ENCODE results near the gene ZFY.
"Not testable (repeated sequence)": the region's sequence is repeated elsewhere in the genome, so short reads cannot be mapped to it uniquely, and the experiment has no call there.

Gene ZFY

DNA sequence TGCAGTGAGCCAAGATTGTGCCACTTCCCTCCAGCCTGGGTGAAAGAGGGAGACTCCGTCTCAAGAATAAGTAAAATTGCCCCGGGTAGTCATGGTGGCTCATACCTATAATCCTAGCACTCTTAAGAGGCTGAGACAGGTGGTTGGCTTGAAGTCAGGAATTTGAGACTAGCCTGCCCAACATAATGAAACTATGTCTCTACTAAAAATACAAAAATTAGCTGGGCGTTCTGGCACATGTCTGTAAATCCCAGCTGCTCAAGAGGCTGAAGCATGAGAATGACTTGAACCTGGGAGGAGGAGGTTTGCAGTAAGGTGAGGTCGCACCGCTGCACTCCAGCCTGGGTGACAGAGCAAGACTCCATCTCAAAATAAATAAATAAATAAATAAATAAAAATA is 49.3 kb downstream of the ZFY start:
- Histone ChIP-seq H3K27me3 (ENCODE audit: low read length) (no peaks in the 10 kb centered on the region), H2AFZ (ENCODE audit: low read depth, low read length, severe bottlenecking) (no peak overlapping the region), H4K20me1 (ENCODE audit: low read depth, low read length) (no peaks in the 10 kb centered on the region), H3F3A (ENCODE audit: insufficient read depth) (no peaks in the 10 kb centered on the region), H3K4me2 (ENCODE audit: low read depth, low read length, poor library complexity, severe bottlenecking) (no peak overlapping the region), H3K36me3 (ENCODE audit: low read length) (no peaks in the 10 kb centered on the region), H3K27ac (ENCODE audit: low read depth, low read length) (no peak overlapping the region), H3K9me2 (replicated peaks; ENCODE audit: insufficient read depth, low read length) (no peaks in the 10 kb centered on the region), H3K9ac (ENCODE audit: low read length) (no peak overlapping the region), H3K4me3 (ENCODE audit: insufficient read depth, low read length, poor library complexity, severe bottlenecking) (no peak overlapping the region), H3K79me2 (ENCODE audit: insufficient read depth, low read length) (no peaks in the 10 kb centered on the region), H3K9me3 (ENCODE audit: insufficient read depth, low read length) (no peaks in the 10 kb centered on the region)
- TF ChIP-seq EZH2phosphoT487 (conservative IDR thresholded peaks at IDR 0.05; ENCODE audit: low read length): no peak
- TF ChIP-seq, protein P1, sequence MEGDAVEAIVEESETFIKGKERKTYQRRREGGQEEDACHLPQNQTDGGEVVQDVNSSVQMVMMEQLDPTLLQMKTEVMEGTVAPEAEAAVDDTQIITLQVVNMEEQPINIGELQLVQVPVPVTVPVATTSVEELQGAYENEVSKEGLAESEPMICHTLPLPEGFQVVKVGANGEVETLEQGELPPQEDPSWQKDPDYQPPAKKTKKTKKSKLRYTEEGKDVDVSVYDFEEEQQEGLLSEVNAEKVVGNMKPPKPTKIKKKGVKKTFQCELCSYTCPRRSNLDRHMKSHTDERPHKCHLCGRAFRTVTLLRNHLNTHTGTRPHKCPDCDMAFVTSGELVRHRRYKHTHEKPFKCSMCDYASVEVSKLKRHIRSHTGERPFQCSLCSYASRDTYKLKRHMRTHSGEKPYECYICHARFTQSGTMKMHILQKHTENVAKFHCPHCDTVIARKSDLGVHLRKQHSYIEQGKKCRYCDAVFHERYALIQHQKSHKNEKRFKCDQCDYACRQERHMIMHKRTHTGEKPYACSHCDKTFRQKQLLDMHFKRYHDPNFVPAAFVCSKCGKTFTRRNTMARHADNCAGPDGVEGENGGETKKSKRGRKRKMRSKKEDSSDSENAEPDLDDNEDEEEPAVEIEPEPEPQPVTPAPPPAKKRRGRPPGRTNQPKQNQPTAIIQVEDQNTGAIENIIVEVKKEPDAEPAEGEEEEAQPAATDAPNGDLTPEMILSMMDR (IDR thresholded peaks at IDR 0.05; ENCODE audit: insufficient read depth, low read length, poor library complexity, severe bottlenecking): no peak

DNA sequence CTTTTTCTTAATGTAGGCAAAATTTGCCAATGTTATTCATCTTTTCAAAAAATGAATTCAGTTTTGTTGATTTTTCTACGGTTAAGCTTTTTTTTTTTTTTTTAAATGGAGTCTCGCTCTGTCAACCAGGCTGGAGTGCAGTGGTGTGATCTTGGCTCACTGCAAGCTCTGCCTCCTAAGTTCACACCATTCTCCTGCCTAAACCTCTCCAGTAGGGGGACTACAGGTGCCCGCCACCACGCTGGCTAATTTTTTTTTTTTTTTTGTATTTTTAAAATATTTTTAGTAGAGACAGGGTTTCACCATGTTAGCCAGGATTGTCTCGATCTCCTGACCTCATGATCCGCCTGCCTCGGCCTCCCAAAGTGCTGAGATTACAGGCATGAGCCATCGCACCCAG is 52.0 kb downstream of the ZFY start:
- H3K9me3 ChIP-seq (ENCODE audit: insufficient read depth, low read length); H3K9ac ChIP-seq (ENCODE audit: low read length); H4K20me1 ChIP-seq (ENCODE audit: low read depth, low read length); H3K27ac ChIP-seq (ENCODE audit: low read depth, low read length); H3K4me3 ChIP-seq (ENCODE audit: insufficient read depth, low read length, poor library complexity, severe bottlenecking); H3K4me2 ChIP-seq (ENCODE audit: low read depth, low read length, poor library complexity, severe bottlenecking); H3F3A ChIP-seq (ENCODE audit: insufficient read depth); H3K79me2 ChIP-seq (ENCODE audit: insufficient read depth, low read length); H3K36me3 ChIP-seq (ENCODE audit: low read length); H3K9me2 ChIP-seq (replicated peaks; ENCODE audit: insufficient read depth, low read length); H2AFZ ChIP-seq (ENCODE audit: low read depth, low read length, severe bottlenecking); H3K27me3 ChIP-seq (ENCODE audit: low read length): not testable (repeated sequence)

DNA sequence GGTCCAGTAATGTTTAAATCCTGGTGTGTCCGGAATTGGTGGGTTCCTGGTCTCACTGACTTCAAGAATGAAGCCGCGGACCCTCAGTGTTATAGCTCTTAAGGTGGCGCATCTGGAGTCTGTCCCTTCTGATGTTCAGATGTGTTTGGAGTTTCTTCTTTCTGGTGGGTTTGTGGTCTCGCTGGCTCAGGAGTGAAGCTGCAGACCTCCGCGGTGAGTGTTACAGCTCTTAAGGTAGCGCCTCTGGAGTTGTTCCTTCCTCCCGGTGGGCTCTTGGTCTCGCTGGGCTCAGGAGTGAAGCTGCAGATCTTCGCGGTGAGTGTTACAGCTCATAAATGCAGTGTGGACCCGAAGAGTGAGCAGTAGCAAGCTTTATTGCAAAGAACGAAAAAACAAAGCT is 62.2 kb downstream of the ZFY start:
- not testable (repeated sequence) for H4K20me1 ChIP-seq (ENCODE audit: low read depth, low read length); H3K4me3 ChIP-seq (ENCODE audit: insufficient read depth, low read length, poor library complexity, severe bottlenecking); H3K4me2 ChIP-seq (ENCODE audit: low read depth, low read length, poor library complexity, severe bottlenecking); H3K9me2 ChIP-seq (replicated peaks; ENCODE audit: insufficient read depth, low read length); H3K36me3 ChIP-seq (ENCODE audit: low read length); H3K79me2 ChIP-seq (ENCODE audit: insufficient read depth, low read length); H2AFZ ChIP-seq (ENCODE audit: low read depth, low read length, severe bottlenecking); H3K9ac ChIP-seq (ENCODE audit: low read length); H3K9me3 ChIP-seq (ENCODE audit: insufficient read depth, low read length); H3K27ac ChIP-seq (ENCODE audit: low read depth, low read length); H3F3A ChIP-seq (ENCODE audit: insufficient read depth); H3K27me3 ChIP-seq (ENCODE audit: low read length)

DNA sequence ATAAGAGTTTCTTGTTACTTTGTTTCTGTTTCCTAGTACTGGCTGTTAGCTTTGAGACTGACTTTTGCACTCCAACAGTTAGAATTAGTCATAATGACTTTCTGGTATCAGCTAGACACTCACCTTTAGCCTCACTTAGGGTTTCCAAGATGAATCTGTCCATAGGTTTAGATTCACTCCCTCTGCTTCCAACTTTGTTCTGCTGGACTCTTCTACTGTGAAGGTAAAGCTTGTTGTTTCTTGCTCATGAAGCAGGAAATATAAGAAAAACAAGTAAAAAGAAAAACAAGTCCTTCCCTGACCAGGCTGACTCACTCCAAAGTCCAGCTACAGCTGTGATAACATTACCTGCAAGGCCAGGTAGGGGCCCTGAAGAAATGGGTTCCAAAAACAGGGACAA is 67.0 kb downstream of the ZFY start:
- no peaks in the 10 kb centered on the region for H3K9me3 ChIP-seq (ENCODE audit: insufficient read depth, low read length)
- no peaks in the 10 kb centered on the region for H3K9me2 ChIP-seq (replicated peaks; ENCODE audit: insufficient read depth, low read length)
- no peaks in the 10 kb centered on the region for H4K20me1 ChIP-seq (ENCODE audit: low read depth, low read length)
- H3K27me3 ChIP-seq (ENCODE audit: low read length): no peaks in the 10 kb centered on the region
- H3K9ac ChIP-seq (ENCODE audit: low read length): no peak overlapping the region
- no peaks in the 10 kb centered on the region for H3K36me3 ChIP-seq (ENCODE audit: low read length)
- TF ChIP-seq EZH2phosphoT487 (conservative IDR thresholded peaks at IDR 0.05; ENCODE audit: low read length): no peak
- TF ChIP-seq, protein P1 (IDR thresholded peaks at IDR 0.05; ENCODE audit: insufficient read depth, low read length, poor library complexity, severe bottlenecking): no peak
- H3K4me2 ChIP-seq (ENCODE audit: low read depth, low read length, poor library complexity, severe bottlenecking): no peak overlapping the region
- no peaks in the 10 kb centered on the region for H3K79me2 ChIP-seq (ENCODE audit: insufficient read depth, low read length)
- no peak overlapping the region for H3K27ac ChIP-seq (ENCODE audit: low read depth, low read length)
- H3F3A ChIP-seq (ENCODE audit: insufficient read depth): no peaks in the 10 kb centered on the region
- H3K4me3 ChIP-seq (ENCODE audit: insufficient read depth, low read length, poor library complexity, severe bottlenecking): no peak overlapping the region
- H2AFZ ChIP-seq (ENCODE audit: low read depth, low read length, severe bottlenecking): no peak overlapping the region
